ENCODE results near the gene CFAP57.

DNA sequence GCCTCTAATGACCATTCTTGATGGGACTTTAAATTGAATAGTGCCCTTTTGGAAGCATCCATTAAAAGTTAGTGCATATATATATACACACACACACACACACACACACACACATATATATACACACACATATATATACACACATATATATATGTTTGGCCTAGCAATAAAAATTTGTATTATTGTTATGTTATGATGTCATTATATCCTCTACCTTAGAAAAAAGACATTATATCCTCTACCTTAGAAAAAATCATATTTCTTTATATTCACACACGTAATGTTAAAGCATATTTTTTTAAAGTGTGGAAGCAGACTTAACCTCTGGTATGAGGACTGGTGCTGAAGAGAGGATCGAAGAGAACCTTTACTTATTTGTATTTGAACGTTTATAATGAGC, 43.3 kb upstream of the CFAP57 start:
- TF ChIP-seq, protein P1, sequence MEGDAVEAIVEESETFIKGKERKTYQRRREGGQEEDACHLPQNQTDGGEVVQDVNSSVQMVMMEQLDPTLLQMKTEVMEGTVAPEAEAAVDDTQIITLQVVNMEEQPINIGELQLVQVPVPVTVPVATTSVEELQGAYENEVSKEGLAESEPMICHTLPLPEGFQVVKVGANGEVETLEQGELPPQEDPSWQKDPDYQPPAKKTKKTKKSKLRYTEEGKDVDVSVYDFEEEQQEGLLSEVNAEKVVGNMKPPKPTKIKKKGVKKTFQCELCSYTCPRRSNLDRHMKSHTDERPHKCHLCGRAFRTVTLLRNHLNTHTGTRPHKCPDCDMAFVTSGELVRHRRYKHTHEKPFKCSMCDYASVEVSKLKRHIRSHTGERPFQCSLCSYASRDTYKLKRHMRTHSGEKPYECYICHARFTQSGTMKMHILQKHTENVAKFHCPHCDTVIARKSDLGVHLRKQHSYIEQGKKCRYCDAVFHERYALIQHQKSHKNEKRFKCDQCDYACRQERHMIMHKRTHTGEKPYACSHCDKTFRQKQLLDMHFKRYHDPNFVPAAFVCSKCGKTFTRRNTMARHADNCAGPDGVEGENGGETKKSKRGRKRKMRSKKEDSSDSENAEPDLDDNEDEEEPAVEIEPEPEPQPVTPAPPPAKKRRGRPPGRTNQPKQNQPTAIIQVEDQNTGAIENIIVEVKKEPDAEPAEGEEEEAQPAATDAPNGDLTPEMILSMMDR (conservative IDR thresholded peaks at IDR 0.05), result no peak
- TF ChIP-seq ZFX (IDR thresholded peaks at IDR 0.05), result no peak

Measured in C4-2B (cell line).